Mononuclear cell (primary cell): ENCODE measurements around the gene PPTC7. TPM values are rescaled to one million over a fixed set of nuclear protein-coding genes. Genes with fewer than 3 reads are reported as not detected.
A peak's percentile ranks its signal among the peaks of the same experiment; 100 is the strongest.
"Not testable (repeated sequence)": the region's sequence is repeated elsewhere in the genome, so short reads cannot be mapped to it uniquely, and the experiment has no call there.

Experiments used
- H3K27me3 ChIP-seq: 2 replicates; pipeline ENCODE4 v1.6.0; 2011; ENCODE audit warnings: low read length, control low read depth; ENCODE audit not compliant: insufficient read depth
- H3K4me1 ChIP-seq: 2 replicates; pipeline ENCODE4 v1.5.1; 2011; ENCODE audit warnings: mild to moderate bottlenecking, low read length, control low read depth; ENCODE audit not compliant: insufficient read depth
- H3K4me3 ChIP-seq: 2 replicates; pipeline ENCODE4 v1.5.1; 2011; ENCODE audit warnings: mild to moderate bottlenecking, low read length, moderate library complexity
- H3K9me3 ChIP-seq: 2 replicates; pipeline ENCODE4 v1.5.1; 2011; ENCODE audit warnings: low read depth, mild to moderate bottlenecking, control low read depth, low read length
- total RNA-seq: library from RNA; depleted of rRNA; stranded (reverse); fragments of >200 nt; gene quantifications from one replicate; pipeline ENCODE4 v1.2.3, GENCODE V29; 2012

PPTC7 gene
- 56.8 TPM for total RNA-seq

- Histone ChIP-seq H3K4me1 (peaks cover 65% of the 10 kb centered on the region), H3K9me3 (no peaks in the 10 kb centered on the region), H3K27me3 (no peaks in the 10 kb centered on the region), H3K4me3 (peak within 1 kb of the TSS; percentile 88)
These were observed at the start of gene PPTC7 for GRCh38 chr12:110583137-110584059. Gene PPTC7 (minus strand): TSS chr12:110583318. CDS start chr12:110583031, 287 bp downstream.

- H3K4me3 ChIP-seq = no peak overlapping the region
- no peaks in the 10 kb centered on the region for H3K27me3 ChIP-seq
- H3K9me3 ChIP-seq = no peaks in the 10 kb centered on the region
- peaks cover 14% of the 10 kb centered on the region for H3K4me1 ChIP-seq
These were observed 44.5 kb upstream of the PPTC7 start for GRCh38 chr12:110627500-110628195.

- no peak overlapping the region for H3K4me3 ChIP-seq
- no peaks in the 10 kb centered on the region for H3K27me3 ChIP-seq
- no peaks in the 10 kb centered on the region for H3K9me3 ChIP-seq
- peaks cover 13% of the 10 kb centered on the region for H3K4me1 ChIP-seq
These were observed 39.5 kb upstream of the PPTC7 start for GRCh38 chr12:110622582-110622981.

- Histone ChIP-seq H3K4me1 (peaks cover 18% of the 10 kb centered on the region), H3K9me3 (no peaks in the 10 kb centered on the region), H3K4me3 (no peak overlapping the region), H3K27me3 (no peaks in the 10 kb centered on the region)
These were observed 36.4 kb upstream of the PPTC7 start for GRCh38 chr12:110619534-110619953.

- Histone ChIP-seq H3K27me3 (no peaks in the 10 kb centered on the region), H3K4me1 (peaks cover 32% of the 10 kb centered on the region), H3K9me3 (no peaks in the 10 kb centered on the region), H3K4me3 (no peak overlapping the region)
These were observed 33.5 kb upstream of the PPTC7 start for GRCh38 chr12:110616471-110617115.

GRCh38 chr12:110615171-110615570 is 32.1 kb upstream of the PPTC7 start:
- Histone ChIP-seq H3K27me3 (no peaks in the 10 kb centered on the region), H3K4me1 (peaks cover 35% of the 10 kb centered on the region), H3K4me3 (no peak overlapping the region), H3K9me3 (no peaks in the 10 kb centered on the region)

GRCh38 chr12:110613771-110614684 is 30.9 kb upstream of the PPTC7 start, which contains the start of gene TCTN1:
Gene TCTN1 (plus strand): TSS chr12:110614129. CDS start chr12:110614183, 54 bp downstream.
- Histone ChIP-seq H3K4me1 (peaks cover 37% of the 10 kb centered on the region), H3K27me3 (no peaks in the 10 kb centered on the region), H3K9me3 (no peaks in the 10 kb centered on the region), H3K4me3 (peak within 1 kb of the TSS; percentile 50)

GRCh38 chr12:110613071-110613770 is 30.1 kb upstream of the PPTC7 start:
- Histone ChIP-seq H3K4me1 (peaks cover 46% of the 10 kb centered on the region), H3K4me3 (peak overlapping the region; percentile 50), H3K9me3 (no peaks in the 10 kb centered on the region), H3K27me3 (no peaks in the 10 kb centered on the region)

DNA sequence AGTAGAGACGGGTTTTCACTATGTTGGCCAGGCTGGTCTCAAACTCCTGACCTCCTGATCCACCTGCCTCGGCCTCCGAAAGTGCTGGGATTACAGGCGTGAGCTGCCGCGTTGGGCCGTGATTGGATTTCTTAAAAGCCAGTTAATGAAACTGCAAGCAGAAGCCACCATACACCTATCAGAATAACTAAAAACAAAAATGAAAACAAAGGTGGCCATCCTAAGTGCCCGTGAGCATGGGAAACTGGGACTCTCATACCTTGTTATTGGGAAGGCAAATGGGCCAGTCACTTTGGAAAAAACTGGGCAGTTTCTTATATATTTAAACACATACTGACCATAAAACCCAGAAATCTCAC is 23.1 kb upstream of the PPTC7 start:
- peaks cover 58% of the 10 kb centered on the region for H3K4me1 ChIP-seq
- no peaks in the 10 kb centered on the region for H3K27me3 ChIP-seq
- H3K4me3 ChIP-seq = peak overlapping the region; percentile 46
- no peaks in the 10 kb centered on the region for H3K9me3 ChIP-seq

DNA sequence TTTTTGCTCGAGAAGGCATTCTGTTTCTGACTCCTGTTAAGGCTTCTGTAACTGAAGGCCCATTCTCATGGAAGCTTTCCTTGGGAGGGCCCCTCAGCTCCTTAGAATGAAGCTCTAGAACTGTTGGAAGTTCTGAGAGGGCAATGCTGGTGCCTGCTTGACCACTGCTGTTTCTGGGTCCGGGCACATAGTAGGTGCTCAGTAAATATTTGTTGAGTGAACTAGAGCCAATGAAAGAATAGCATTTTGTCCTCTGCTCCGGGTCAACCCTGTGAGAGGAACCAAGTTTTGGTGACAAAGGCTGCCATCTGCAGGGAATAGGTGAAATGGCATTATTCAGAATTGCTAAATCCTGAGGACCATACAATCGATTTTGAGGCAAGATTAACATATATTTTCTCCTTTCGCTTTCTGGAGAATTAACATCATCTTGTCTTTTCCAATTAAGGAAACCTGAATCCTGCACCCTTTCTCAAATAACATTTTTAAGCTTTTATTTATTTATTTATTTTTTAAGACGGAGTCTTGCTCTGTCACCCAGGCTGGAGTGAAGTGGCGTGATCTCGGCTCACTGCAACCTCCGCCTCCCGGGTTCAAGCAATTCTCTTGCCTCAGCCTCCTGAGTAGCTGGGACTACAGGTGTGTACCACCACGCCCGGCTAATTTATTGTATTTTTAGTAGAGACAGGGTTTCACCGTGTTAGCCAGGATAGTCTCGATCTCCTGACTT is 19.1 kb upstream of the PPTC7 start:
- H3K9me3 ChIP-seq, H3K4me3 ChIP-seq, H3K27me3 ChIP-seq: not testable (repeated sequence)
- peaks cover 57% of the 10 kb centered on the region for H3K4me1 ChIP-seq

DNA sequence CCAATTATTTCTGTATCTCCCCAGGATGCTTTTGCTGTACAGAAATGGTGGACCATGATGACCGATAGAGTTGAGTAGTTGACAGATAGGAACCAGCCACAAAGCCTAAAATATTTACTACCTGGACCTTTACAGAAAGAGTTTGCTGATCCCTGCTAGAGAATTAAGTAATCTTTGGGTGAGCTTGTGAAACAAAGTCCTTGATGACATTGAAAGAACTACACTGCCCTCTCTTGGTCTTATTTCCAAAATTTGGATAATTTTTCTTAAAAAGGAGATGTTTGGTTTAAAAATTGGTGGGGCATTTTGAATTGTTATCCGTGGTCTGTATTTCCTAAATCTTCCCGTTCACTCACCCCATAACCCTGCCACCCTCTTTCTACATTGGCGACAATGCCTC is 17.1 kb upstream of the PPTC7 start:
- no peaks in the 10 kb centered on the region for H3K9me3 ChIP-seq

DNA sequence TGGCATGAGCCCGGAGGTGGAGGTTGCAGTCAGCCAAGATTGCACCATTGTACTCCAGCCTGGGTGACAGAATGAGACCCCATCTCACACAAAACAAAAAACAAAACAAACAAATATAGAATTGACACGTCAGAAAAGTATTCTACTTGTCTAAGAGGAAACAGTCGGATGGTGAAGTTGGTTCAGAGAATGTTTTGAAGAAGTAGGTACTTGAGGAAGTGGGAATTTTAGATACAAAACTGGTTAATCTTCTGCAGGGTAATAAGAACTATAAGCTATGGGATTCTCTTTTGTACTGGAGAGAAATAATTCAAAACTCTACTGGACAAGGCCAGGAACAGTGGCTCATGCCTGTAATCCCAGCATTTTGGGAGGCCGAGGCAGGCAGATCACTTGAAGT is 16.2 kb upstream of the PPTC7 start:
- H3K4me1 ChIP-seq = peaks cover 33% of the 10 kb centered on the region
- no peaks in the 10 kb centered on the region for H3K27me3 ChIP-seq
- H3K9me3 ChIP-seq = no peaks in the 10 kb centered on the region
- no peak overlapping the region for H3K4me3 ChIP-seq

More for the DNA sequence above, 17.1 kb upstream of the PPTC7 start:
- Histone ChIP-seq H3K4me3 (no peak overlapping the region), H3K27me3 (no peaks in the 10 kb centered on the region), H3K4me1 (peaks cover 42% of the 10 kb centered on the region)

DNA sequence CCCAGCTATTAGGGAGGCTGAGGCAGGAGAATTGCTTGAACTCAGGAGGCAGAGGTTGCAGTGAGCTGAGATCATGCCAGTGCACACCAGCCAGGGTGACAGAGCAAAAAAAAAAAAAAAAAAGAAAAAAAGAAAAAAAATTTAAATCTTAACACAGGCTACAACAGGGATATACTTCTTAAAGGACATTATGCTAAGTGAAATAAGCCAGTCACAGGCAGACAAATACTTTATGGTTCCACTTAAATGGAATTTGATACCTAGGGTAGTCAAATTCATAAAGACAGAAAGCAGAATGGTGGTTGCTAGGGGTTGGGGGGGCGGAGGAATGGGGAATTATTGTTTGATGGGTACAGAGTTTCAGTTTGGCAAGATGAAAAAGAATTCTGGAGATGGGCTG is 14.8 kb upstream of the PPTC7 start:
- Histone ChIP-seq H3K27me3 (no peaks in the 10 kb centered on the region), H3K9me3 (no peaks in the 10 kb centered on the region), H3K4me1 (peaks cover 29% of the 10 kb centered on the region), H3K4me3 (no peak overlapping the region)
